ENCODE data around the gene MUS81. TPM values are rescaled to one million over a fixed set of nuclear protein-coding genes. Genes with fewer than 3 reads are reported as not detected.

The MUS81 gene
- total RNA-seq, 1 donor from 2014 or later = 52.8 TPM

GRCh38 chr11:65816696-65817095 is 43.5 kb upstream of the MUS81 start:
- Histone ChIP-seq H3K4me3 (peak overlapping the region; percentile 74), H3K4me1 (peaks cover 16% of the 10 kb centered on the region), H3K36me3 (no peaks in the 10 kb centered on the region), H3K27me3 (ENCODE audit: low read depth) (no peaks in the 10 kb centered on the region), H3K9me3 (no peaks in the 10 kb centered on the region), H3K27ac (peak overlapping the region; percentile 86)
- no peak for ATAC-seq
- TF ChIP-seq CTCF (IDR thresholded peaks at IDR 0.05) = no peak
- intact Hi-C loops (cut with DNase I) = no loop called here
- peak; percentile 24 for DNase-seq

GRCh38 chr11:65817312-65817834 is 42.9 kb upstream of the MUS81 start:
- Histone ChIP-seq H3K27me3 (ENCODE audit: low read depth) (no peaks in the 10 kb centered on the region), H3K4me3 (peak overlapping the region; percentile 74), H3K36me3 (no peaks in the 10 kb centered on the region), H3K9me3 (no peaks in the 10 kb centered on the region), H3K27ac (peak overlapping the region; percentile 86), H3K4me1 (peaks cover 16% of the 10 kb centered on the region)
- intact Hi-C loops (cut with DNase I) = no loop called here
- DNase-seq = peak; percentile 10
- TF ChIP-seq CTCF (IDR thresholded peaks at IDR 0.05) = no peak
- no peak for ATAC-seq

- H3K27me3 ChIP-seq (ENCODE audit: low read depth) = no peaks in the 10 kb centered on the region
- H3K4me3 ChIP-seq = peak overlapping the region; percentile 74
- ATAC-seq (peak; percentile 95 to 98), DNase-seq (peak; percentile 96)
- intact Hi-C loops (cut with DNase I) = no loop called here
- no peaks in the 10 kb centered on the region for H3K36me3 ChIP-seq
- peak overlapping the region; percentile 86 for H3K27ac ChIP-seq
- peak; percentile 100 for TF ChIP-seq CTCF (IDR thresholded peaks at IDR 0.05)
- H3K4me1 ChIP-seq = peaks cover 16% of the 10 kb centered on the region
- no peaks in the 10 kb centered on the region for H3K9me3 ChIP-seq
Observed at GRCh38 chr11:65817835-65818680, 42.2 kb upstream of the MUS81 start.

- H3K4me3 ChIP-seq = no peak overlapping the region
- no peak overlapping the region for H3K27ac ChIP-seq
- no peaks in the 10 kb centered on the region for H3K27me3 ChIP-seq (ENCODE audit: low read depth)
- no peak for TF ChIP-seq CTCF (IDR thresholded peaks at IDR 0.05)
- intact Hi-C loops (cut with DNase I) = no loop called here
- peak; percentile 46 for DNase-seq
- no peak for ATAC-seq
- peaks cover 11% of the 10 kb centered on the region for H3K4me1 ChIP-seq
- no peaks in the 10 kb centered on the region for H3K9me3 ChIP-seq
- H3K36me3 ChIP-seq = no peaks in the 10 kb centered on the region
Observed at GRCh38 chr11:65821107-65821506, 39.1 kb upstream of the MUS81 start.

- peak in 1 of 2 donors; percentile 32 for ATAC-seq
Observed at GRCh38 chr11:65822776-65823528, 37.3 kb upstream of the MUS81 start.

More at GRCh38 chr11:65822776-65823528, 37.3 kb upstream of the MUS81 start:
- intact Hi-C loops (cut with DNase I) = no loop called here
- H3K36me3 ChIP-seq = no peaks in the 10 kb centered on the region
- no peak for TF ChIP-seq CTCF (IDR thresholded peaks at IDR 0.05)
- no peaks in the 10 kb centered on the region for H3K27me3 ChIP-seq (ENCODE audit: low read depth)
- DNase-seq = peak; percentile 48
- no peaks in the 10 kb centered on the region for H3K4me1 ChIP-seq
- no peak overlapping the region for H3K4me3 ChIP-seq
- no peak overlapping the region for H3K27ac ChIP-seq
- H3K9me3 ChIP-seq = no peaks in the 10 kb centered on the region

Data from lower lobe of right lung (tissue), 2 donors.